Neuron (in vitro differentiated cells): ENCODE measurements around the gene HLA-DRB5.
"Not testable (repeated sequence)": the region's sequence is repeated elsewhere in the genome, so short reads cannot be mapped to it uniquely, and the experiment has no call there.

ENCODE experiments used
- H2AFZ ChIP-seq: one replicate; pipeline ENCODE4 v1.6.1; 2013; ENCODE audit warnings: low read depth, mild to moderate bottlenecking, inconsistent platforms, low read length, moderate library complexity
- H3K27me3 ChIP-seq: one replicate; pipeline ENCODE4 v1.6.1; 2013; ENCODE audit warnings: low read length; ENCODE audit not compliant: insufficient read depth
- H3K36me3 ChIP-seq: one replicate; pipeline ENCODE4 v1.6.1; 2013; ENCODE audit warnings: low read length; ENCODE audit not compliant: insufficient read depth
- H3K4me1 ChIP-seq: one replicate; pipeline ENCODE4 v1.6.1; 2013; ENCODE audit warnings: low read length; ENCODE audit not compliant: insufficient read depth
- H3K4me3 ChIP-seq: 2 replicates; pipeline ENCODE4 v1.5.1; 2013; ENCODE audit warnings: mild to moderate bottlenecking, low read length, moderate library complexity
- H3K9me3 ChIP-seq: one replicate; pipeline ENCODE4 v1.6.1; 2013; ENCODE audit warnings: low read length

Gene HLA-DRB5

GRCh38 chr6:32553037-32553742, 23.1 kb upstream of the HLA-DRB5 start:
- no peak overlapping the region for H2AFZ ChIP-seq
- H3K9me3 ChIP-seq: no peaks in the 10 kb centered on the region

GRCh38 chr6:32551410-32551809, 21.3 kb upstream of the HLA-DRB5 start:
- H2AFZ ChIP-seq: no peak overlapping the region
- H3K9me3 ChIP-seq: no peaks in the 10 kb centered on the region
- H3K36me3 ChIP-seq: no peaks in the 10 kb centered on the region
- no peak overlapping the region for H3K4me3 ChIP-seq
- H3K27me3 ChIP-seq: no peaks in the 10 kb centered on the region
- H3K4me1 ChIP-seq: no peaks in the 10 kb centered on the region

More at GRCh38 chr6:32553037-32553742, 23.1 kb upstream of the HLA-DRB5 start:
- H3K27me3 ChIP-seq: no peaks in the 10 kb centered on the region
- no peaks in the 10 kb centered on the region for H3K36me3 ChIP-seq
- H3K4me1 ChIP-seq: no peaks in the 10 kb centered on the region
- no peak overlapping the region for H3K4me3 ChIP-seq

GRCh38 chr6:32539839-32540238, 9.8 kb upstream of the HLA-DRB5 start:
- Histone ChIP-seq H3K36me3 (no peaks in the 10 kb centered on the region), H3K27me3 (no peaks in the 10 kb centered on the region), H3K9me3 (no peaks in the 10 kb centered on the region), H3K4me1 (no peaks in the 10 kb centered on the region), H2AFZ (no peak overlapping the region), H3K4me3 (no peak overlapping the region)

GRCh38 chr6:32530431-32530793, 325 bp upstream of the HLA-DRB5 start:
- H3K27me3 ChIP-seq, H3K9me3 ChIP-seq, H3K4me1 ChIP-seq, H2AFZ ChIP-seq, H3K36me3 ChIP-seq, H3K4me3 ChIP-seq: not testable (repeated sequence)

GRCh38 chr6:32522302-32523047, 7.6 kb downstream of the HLA-DRB5 start:
- Histone ChIP-seq H3K27me3 (peaks cover 30% of the 10 kb centered on the region), H3K9me3 (no peaks in the 10 kb centered on the region), H2AFZ (no peak overlapping the region), H3K4me1 (no peaks in the 10 kb centered on the region), H3K4me3 (no peak overlapping the region), H3K36me3 (no peaks in the 10 kb centered on the region)

DNA sequence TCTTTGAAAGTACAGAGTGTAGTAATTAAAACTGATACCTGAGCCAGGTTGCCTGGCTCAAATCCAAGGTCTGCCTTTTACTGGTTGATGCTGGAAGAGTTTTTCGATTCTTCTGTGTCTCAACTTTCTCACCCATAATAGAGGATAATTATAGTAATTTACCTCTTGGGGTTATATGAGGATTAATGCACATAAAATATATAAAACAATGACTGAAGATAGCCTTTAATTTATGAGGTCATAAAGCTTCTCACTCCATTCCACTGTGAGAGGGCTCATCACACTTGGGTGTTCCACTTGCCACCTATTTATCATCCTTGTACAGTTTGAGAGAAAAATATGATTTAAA, 10.2 kb downstream of the HLA-DRB5 start:
- H3K9me3 ChIP-seq: no peaks in the 10 kb centered on the region
- peaks cover 30% of the 10 kb centered on the region for H3K27me3 ChIP-seq
- no peak overlapping the region for H2AFZ ChIP-seq
- no peaks in the 10 kb centered on the region for H3K36me3 ChIP-seq
- no peak overlapping the region for H3K4me3 ChIP-seq
- H3K4me1 ChIP-seq: no peaks in the 10 kb centered on the region

DNA sequence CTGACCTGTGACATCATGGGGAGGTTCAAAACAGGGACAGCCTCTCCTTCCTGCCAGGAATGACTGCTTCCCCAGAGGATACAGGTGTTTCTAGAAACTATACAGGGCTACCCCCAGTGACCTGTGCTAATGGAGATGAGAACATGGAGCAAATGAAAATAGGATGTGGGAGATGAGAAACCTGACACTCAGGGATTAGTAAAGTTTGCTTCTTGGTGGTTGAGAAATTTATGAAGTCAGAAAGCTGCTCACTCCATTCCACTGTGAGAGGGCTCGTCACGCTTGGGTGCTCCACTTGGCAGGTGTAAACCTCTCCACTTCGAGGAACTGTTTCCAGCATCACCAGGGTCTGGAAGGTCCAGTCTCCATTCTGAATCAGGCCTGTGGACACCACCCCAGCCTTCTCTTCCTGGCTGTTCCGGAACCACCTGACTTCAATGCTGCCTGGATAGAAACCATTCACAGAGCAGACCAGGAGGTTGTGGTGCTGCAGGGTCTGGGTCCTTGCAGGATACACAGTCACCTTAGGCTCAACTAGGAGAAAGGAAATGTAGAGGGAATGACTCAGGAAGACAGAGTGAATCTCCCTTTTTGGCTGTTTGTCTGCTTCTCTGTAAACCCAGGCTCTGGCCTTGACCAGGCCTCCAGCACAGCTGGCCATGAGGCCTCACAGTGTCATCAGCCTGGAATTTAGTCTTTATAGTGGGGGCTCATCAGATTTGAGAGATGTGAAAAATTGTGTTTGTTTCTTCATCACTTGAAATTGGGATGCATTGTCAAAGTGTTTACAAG, 10.8 kb downstream of the HLA-DRB5 start:
- H3K36me3 ChIP-seq: no peaks in the 10 kb centered on the region
- no peaks in the 10 kb centered on the region for H3K9me3 ChIP-seq
- no peak overlapping the region for H2AFZ ChIP-seq
- H3K4me3 ChIP-seq: no peak overlapping the region
- H3K4me1 ChIP-seq: no peaks in the 10 kb centered on the region
- peaks cover 30% of the 10 kb centered on the region for H3K27me3 ChIP-seq

- peaks cover 24% of the 10 kb centered on the region for H3K27me3 ChIP-seq
Observed at GRCh38 chr6:32517654-32518445, 12.2 kb downstream of the HLA-DRB5 start.

DNA sequence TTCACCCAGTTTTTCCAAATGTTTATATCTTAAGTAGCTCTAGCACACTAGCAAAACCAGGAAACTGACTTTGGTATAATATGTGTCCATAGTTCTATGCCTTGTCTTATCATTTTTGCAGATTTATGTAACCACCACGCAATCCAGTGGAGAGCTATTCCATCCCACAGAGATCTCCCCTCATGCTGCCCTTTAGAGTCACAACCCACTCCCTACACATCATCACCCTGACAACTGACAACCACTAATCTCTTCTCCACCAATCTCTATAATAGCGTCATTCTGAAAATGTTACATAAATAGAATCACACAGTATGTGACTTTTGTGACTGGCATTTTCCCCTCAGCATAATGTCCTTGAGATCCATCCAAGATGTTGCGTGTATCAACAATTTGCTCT, 29.1 kb downstream of the HLA-DRB5 start:
- no peaks in the 10 kb centered on the region for H3K36me3 ChIP-seq
- no peaks in the 10 kb centered on the region for H3K4me1 ChIP-seq
- H3K27me3 ChIP-seq: no peaks in the 10 kb centered on the region
- no peak overlapping the region for H2AFZ ChIP-seq
- no peaks in the 10 kb centered on the region for H3K9me3 ChIP-seq
- H3K4me3 ChIP-seq: no peak overlapping the region

More at GRCh38 chr6:32517654-32518445, 12.2 kb downstream of the HLA-DRB5 start:
- Histone ChIP-seq H3K9me3 (no peaks in the 10 kb centered on the region), H2AFZ (no peak overlapping the region), H3K4me1 (no peaks in the 10 kb centered on the region), H3K4me3 (no peak overlapping the region), H3K36me3 (no peaks in the 10 kb centered on the region)

GRCh38 chr6:32492351-32492750, 37.7 kb downstream of the HLA-DRB5 start:
- H3K4me3 ChIP-seq: no peak overlapping the region

DNA sequence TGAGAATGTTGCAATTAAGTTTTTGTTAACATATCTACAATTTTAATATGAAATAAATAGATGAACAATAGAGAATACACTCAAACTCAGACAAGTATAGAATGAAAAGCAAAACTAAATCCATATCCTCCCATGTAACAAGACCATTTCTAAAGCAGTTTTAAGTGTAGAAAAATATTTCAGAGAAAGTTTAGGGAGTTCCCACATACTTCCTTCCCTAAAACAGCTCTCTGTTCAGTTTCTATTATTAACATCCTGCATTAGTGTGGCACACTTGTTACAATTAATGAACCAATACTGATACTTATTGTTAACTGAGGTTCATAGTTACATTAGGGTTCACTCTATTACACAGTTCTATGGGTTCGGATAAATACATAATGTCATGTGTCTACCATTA, 38.4 kb downstream of the HLA-DRB5 start:
- H3K4me3 ChIP-seq: no peak overlapping the region
- H3K36me3 ChIP-seq: no peaks in the 10 kb centered on the region
- H3K27me3 ChIP-seq: no peaks in the 10 kb centered on the region
- H3K4me1 ChIP-seq: no peaks in the 10 kb centered on the region
- no peak overlapping the region for H2AFZ ChIP-seq
- no peaks in the 10 kb centered on the region for H3K9me3 ChIP-seq

More at GRCh38 chr6:32492351-32492750, 37.7 kb downstream of the HLA-DRB5 start:
- Histone ChIP-seq H3K36me3 (no peaks in the 10 kb centered on the region), H3K9me3 (no peaks in the 10 kb centered on the region), H3K27me3 (no peaks in the 10 kb centered on the region), H3K4me1 (no peaks in the 10 kb centered on the region), H2AFZ (no peak overlapping the region)

DNA sequence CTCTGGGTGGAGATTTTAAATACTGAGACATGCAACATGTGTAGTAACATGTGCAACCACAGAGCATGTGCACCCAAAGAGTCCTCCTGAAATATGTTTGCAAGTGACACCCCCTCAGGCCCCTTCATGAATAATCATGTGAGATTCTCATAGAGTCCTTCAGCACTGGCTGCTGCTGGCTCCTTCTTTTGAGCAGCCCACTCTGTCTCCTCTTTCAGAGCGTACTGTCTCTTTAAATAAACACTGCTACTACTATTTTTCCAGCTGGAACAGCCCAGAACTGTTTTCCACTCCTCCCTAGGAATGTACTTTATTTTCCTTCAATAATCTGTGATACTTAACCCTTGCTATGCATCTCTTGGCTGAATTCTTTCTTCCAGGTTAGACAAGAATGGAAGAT, 42.0 kb downstream of the HLA-DRB5 start:
- Histone ChIP-seq H3K4me1 (no peaks in the 10 kb centered on the region), H3K36me3 (no peaks in the 10 kb centered on the region), H3K9me3 (no peaks in the 10 kb centered on the region), H3K4me3 (no peak overlapping the region), H3K27me3 (peaks cover 2% of the 10 kb centered on the region), H2AFZ (no peak overlapping the region)
